Stimulated activated CD8-positive, alpha-beta memory T cell treated with anti-CD3 and anti-CD28 coated beads, Interleukin-7, amount 100 ng/mL, for 48 hours (primary cell): Measurements from ENCODE around the gene CAMK1G.
A peak's percentile ranks its signal among the peaks of the same experiment; 100 is the strongest.

Source experiments
- DNase-seq, 2 donors: peaks; one replicate each; pipeline ENCODE4 v3.0.0-alpha.2; 2020; ENCODE audit warnings: low read depth in 1 of 2; ENCODE audit errors: extremely low read depth in 1 of 2

The CAMK1G gene

GRCh38 chr1:209564849-209565248 lies 18.7 kb upstream of the CAMK1G start:
- DNase-seq, result no peak

DNA sequence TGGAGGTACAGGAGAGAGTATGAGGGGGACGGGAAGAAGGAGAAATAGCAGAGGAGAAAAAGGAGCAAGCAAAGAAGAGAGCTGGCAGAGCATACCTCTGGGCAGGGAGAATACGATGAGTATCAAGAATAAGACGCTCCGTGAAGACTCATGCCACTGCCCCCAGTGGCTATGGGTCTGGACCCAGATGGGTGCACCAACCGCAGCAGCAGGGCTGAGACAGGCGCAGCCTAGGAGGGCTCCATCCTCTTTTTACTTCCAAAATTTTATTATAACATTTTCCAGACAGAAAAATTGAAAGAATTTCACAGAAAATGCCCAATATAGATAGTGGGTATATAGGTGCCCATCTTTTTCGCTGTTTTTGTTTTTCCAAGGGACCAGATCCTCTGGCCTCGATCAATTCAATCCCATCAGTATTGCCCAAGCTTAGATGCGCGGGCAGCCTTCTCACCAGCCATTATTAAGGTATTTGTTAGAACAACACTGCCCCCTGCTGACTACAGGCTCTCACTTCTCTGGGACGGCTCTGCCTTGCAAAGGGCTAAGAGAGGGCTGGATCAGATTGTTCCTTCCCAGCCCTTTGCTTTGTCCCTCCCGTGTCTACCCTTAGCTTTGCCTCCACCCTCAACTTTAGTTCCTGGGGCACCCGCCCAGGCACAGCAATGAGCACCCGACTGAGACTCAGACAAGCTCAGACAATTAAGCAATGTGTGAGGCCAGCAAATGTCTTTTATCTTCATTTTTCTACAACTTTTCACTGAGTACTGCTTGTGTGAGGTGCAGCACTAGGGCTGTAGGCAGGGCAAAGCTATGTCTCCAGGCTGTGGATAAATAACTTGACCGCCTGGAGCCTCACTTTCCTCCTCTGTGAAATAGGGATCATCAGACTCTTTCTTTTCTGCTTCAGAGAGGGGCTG lies 17.5 kb upstream of the CAMK1G start:
- DNase-seq, result peak; percentile 41 to 67

- no peak for DNase-seq
Observed at GRCh38 chr1:209567698-209568175, 15.8 kb upstream of the CAMK1G start.

DNA sequence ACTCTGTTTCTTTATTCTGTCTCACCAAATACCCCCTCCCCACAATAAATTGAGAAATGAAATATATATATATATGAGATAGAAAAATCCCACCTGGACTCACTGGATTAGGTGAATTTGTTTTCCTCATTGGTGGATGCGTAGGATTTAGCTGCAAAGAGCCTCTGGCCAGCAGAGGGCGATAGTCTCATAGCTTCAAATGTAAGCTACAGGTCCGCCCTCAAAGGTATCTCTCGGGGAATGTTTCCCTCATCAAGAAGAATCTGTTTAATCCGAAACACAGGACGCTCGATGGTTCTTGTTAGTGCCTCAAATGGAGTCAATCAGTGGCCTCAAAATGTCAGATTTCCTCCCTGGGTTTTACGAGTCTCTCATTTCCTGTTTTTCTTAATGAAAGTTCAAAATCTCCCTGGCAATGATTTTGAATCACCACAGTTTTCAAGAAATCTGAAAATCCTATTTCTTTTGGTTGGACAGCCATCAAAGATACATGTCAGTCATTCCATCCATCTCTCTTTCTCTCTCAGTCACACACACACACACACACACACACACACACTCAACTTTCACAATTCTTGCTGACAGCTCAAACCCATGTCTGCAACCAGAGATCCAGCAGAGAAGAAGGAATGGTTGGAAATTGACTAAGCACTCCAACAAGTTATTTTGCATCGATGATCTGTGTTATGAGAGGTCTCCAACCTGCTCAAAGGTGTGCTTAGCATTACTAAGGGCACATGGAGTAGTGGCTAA lies 13.9 kb upstream of the CAMK1G start:
- peak; percentile 19 to 56 for DNase-seq

DNA sequence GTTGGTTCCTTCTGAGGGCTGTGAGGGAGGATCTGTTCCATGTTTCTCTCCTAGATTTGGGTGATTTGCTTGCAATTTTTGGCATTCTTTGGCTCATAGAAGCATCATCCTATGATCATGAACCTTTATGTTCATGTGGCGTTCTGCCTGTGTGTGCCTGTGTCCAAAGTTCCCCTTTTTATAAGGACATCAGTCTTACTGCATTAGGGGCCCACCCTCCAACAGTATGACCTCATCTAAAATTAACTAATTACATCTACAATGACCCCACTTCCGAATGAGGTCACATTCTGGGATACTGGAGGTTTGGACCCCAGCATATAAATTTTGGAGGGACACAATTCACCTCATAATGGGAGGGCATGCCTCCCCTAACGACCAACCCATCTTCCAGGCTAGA lies 12.8 kb upstream of the CAMK1G start:
- no peak for DNase-seq

DNA sequence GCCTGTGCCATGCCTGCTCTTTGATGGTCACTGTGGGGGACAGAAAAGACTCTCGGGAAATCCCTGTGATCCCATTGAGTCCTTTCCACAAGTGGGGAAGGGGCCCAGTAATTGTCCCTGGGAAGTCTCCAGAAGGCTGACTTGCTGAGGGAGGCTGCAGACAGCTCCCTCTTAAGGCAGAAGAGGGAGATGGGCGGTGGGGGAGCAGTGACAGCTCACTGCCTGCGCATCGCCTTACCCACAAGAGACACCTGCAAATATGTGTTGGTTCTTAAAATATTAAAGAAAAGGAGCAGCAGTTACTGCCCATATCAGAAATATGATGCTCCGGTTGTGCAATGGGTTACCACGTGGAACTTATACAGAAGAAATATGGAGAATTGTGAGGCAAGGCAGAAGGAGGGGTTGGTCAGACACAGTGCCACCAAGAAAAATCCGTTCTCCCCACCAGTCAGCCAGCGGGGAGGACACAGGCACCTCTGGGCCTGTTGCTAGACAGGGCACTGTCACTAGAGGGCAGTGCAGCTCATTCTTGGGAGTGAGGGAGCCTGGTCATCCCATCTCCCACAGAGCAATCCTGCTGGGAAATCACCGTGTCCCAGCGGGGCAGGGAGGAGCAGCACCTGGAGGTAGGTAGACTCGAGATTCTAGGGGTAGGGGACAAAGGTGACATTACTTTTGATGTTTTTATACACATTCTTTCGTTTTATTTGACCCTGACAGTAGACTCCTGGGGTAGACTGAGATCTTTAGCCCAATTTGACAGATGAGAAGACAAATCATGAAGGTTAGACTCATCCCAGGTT lies 6.9 kb upstream of the CAMK1G start:
- DNase-seq, result peak; percentile 19 to 49

DNA sequence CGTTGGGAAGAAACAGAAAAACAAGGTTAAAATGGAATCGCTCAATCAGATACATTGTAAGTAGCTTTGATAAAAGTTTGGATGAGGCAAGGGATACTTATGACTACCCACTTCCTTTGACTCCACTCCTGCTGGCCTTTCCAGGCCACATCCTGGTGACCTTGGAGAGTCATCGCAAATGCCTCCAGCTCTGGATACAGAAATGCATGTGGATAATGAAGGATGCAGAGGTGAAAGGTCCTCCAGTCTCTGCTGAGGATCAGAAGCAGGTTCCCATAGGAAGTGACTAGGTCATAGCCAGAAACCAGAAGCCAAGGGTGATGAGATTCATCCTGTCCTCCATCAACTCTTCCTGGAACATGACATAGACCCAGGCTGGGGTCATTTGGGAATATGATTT lies 6.2 kb upstream of the CAMK1G start:
- no peak for DNase-seq

DNA sequence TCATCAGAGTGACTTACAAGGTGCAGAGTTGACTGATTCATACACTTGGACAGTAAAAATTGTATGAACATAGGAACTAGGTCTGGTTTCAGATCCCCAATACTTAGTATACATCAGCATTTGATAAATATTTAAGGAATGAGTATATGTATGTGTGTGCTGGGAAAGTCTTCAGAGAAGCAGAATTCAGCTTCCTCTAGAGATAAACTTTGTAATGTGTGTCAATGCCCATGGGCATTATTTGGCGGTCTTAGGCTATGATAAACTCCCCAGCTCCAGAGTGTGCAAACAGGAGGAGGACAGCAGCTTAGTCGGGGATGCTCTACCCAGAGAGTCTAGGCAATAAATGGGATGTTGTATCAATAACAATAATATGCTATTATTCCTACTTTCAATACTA lies 2.9 kb upstream of the CAMK1G start:
- DNase-seq, result no peak

DNA sequence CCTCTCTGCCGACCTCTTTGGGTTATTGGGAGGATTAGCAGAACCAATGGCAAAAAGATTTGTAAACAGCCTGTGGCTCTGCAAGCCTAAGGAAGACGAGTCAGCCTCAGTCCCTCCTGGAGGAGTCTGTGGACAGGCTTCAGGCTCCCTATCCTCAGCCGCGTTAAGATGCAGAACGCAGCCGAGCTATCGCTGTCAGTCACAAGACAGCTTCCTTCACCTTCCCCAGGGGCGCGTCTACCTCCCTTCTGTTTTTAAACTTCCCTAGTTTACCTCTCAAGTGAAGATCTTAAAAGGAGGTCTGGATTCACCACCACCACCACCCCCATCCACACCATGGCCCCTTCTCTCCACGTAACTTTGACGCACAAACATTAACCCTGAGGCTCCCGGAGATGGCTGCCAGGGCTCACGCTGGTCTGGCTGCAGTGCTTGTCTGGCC lies 738 bp downstream of the CAMK1G start:
- no peak for DNase-seq

DNA sequence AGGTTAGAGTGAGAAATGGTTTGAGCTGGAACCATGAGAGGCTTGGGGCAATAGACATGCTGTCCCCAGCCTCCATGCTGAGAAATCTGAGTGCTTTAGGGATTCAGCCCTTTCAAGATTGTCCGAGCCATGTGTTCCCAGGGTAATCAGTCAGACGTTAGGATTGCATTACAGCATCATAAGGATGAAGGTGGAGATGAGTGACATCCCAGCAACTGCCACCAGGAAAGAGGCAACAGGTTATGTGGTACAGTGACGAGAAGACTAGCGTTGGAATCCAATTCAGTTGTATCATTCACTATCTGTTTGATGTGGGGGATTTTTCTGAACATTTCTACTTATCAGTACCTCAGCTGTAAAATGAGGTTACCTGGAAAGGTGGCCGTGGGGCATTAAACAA lies 1.7 kb downstream of the CAMK1G start:
- no peak for DNase-seq

DNA sequence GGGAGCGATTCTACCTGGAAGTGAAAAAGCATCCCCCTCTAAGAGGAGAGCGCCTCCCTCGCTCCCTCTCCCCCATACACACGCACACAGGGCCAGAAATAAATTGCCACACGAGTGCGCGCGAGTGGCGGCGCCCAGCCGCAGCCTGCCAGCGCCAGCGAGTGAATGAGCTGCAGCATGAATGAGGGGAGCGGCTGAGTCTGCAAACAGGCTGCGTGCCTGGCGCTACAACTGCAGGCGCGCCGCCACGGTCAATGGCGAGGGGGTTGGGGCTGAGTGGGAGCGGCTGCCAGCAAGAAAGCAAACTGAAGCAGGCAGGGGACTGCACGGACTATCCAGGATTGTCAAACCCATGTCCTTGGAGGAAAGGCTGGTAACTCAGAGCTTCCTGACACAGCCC lies 2.2 kb downstream of the CAMK1G start:
- DNase-seq, result no peak

DNA sequence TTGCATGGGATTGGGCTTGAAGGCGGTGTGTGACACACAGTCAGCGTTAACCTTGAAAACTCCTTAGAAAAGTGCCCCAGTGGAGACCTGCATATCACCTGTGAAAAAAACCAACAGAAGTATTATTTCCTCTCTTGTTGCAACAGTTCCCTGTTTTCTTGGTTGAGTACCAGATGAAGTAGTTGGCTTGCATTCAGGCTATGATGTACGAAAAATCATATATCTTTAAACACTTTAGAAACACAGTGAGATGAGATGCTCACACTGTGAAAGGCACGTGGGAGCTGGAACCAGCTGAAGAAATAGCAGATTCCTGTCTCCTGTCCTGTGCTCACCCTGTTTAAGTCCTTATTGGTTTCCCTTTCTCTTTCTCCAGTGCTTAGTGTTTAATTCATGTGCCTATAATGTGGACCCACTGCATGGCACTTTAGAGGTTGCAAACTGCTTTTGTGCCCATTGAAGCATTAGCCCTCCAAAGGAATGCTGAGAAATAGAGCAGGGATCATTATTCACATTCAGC lies 2.8 kb downstream of the CAMK1G start:
- no peak for DNase-seq

- no peak for DNase-seq
Observed at GRCh38 chr1:209587789-209588188, 4.3 kb downstream of the CAMK1G start.

- no peak for DNase-seq
Observed at GRCh38 chr1:209589440-209589839, 5.9 kb downstream of the CAMK1G start.

DNA sequence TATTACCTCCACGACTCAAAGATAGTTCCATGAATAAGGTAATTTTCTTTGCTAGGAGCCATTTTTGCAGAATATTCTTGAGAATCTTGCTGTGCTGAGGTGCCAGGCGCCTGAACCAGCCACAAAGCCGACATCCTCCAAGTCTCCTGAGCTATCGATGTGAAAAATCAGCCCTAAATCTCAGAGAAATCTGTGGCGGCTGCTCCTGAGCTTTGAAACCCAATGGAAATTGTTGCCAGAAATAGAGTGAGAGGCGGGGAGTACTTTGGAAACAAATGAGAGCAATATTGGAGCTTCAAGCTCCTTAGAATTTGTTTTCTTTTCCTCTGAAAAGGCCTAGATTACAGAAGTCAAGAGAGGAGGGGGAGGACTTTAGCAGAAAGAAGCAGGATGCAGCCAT lies 6.3 kb downstream of the CAMK1G start:
- no peak for DNase-seq

GRCh38 chr1:209590405-209590804 lies 6.9 kb downstream of the CAMK1G start:
- no peak for DNase-seq

- no peak for DNase-seq
Observed at GRCh38 chr1:209593747-209594146, 10.2 kb downstream of the CAMK1G start.

DNA sequence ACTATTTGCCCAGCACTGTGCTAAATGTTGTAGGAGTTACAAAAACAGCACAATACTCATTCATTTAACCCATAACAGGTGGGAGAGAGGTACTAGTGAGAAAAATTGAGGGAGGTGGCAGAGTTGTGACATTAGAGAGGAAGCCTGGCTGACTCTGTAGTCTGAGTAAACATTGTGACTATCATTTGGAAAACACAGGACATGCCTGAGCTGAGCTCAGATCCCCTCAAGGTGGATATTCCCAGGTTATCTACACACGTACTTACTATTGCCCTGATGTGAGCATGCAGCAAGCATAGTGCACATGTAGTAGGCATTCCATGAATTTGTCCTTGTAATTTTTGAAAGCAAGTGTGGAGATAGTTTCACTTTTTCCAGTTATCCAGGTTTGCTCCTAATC lies 10.9 kb downstream of the CAMK1G start:
- DNase-seq, result no peak

GRCh38 chr1:209595028-209595427 lies 11.5 kb downstream of the CAMK1G start:
- DNase-seq, result no peak

DNA sequence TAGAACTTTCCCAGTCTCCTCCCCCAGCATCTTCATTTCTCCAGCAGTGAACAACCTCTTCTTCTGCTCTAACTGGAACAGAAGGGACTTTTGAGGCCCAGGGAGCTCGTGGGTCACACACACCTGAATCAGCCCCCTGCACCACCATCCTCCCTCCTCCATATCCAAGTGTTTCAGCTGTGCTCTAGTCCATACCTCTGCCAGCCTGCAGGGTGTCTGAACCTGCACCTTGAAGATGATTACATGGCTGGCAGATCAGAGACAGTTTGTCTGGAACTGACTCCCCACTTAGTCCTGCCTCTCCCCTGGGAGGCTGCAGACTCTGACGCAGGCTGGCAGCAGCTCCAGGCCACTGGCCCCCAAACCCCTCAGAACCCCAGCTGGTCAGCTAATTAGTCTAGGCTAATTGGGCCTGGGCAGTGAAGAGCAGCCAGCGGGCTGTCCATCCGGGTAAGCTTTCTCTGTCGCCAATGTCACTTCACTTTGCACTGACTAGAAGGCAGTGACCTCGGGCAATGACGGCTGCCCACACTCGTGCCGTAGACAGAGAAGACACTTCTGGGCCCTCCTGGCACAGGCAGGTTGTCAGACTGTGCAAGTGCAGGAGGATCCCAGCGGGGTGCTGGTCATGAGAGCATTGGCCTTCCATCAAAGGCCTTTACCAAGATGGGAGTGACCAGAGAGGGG lies 12.2 kb downstream of the CAMK1G start:
- no peak for DNase-seq
